ENCODE measurements around the gene NUDT16L1.

The NUDT16L1 gene

GRCh38 chr16:4696172-4696904 lies 3.0 kb downstream of the NUDT16L1 start:
- DNase-seq: no peak

GRCh38 chr16:4696905-4697847 lies 3.8 kb downstream of the NUDT16L1 start:
- no peak for DNase-seq

GRCh38 chr16:4697848-4698291 lies 4.5 kb downstream of the NUDT16L1 start:
- no peak for DNase-seq

GRCh38 chr16:4698321-4699045 lies 5.1 kb downstream of the NUDT16L1 start:
- DNase-seq: no peak

- DNase-seq: no peak
Observed at GRCh38 chr16:4699046-4699556, 5.7 kb downstream of the NUDT16L1 start.

GRCh38 chr16:4700380-4700996 lies 7.1 kb downstream of the NUDT16L1 start:
- DNase-seq: no peak

GRCh38 chr16:4700997-4701743 lies 7.8 kb downstream of the NUDT16L1 start:
- DNase-seq: no peak

GRCh38 chr16:4701791-4702465 lies 8.6 kb downstream of the NUDT16L1 start:
- no peak for DNase-seq

- DNase-seq: no peak
Observed at GRCh38 chr16:4702466-4702808, 9.1 kb downstream of the NUDT16L1 start.

GRCh38 chr16:4703906-4704305 lies 10.5 kb downstream of the NUDT16L1 start:
- no peak for DNase-seq

GRCh38 chr16:4704491-4704890 lies 11.1 kb downstream of the NUDT16L1 start:
- no peak for DNase-seq

GRCh38 chr16:4704913-4705312 lies 11.6 kb downstream of the NUDT16L1 start:
- DNase-seq: no peak

- no peak for DNase-seq
Observed at GRCh38 chr16:4706871-4707270, 13.5 kb downstream of the NUDT16L1 start.

GRCh38 chr16:4709481-4709880 lies 16.1 kb downstream of the NUDT16L1 start:
- DNase-seq: no peak

- DNase-seq: no peak
Observed at GRCh38 chr16:4713663-4714501, 20.5 kb downstream of the NUDT16L1 start.

GRCh38 chr16:4714996-4715395 lies 21.6 kb downstream of the NUDT16L1 start:
- no peak for DNase-seq

GRCh38 chr16:4718466-4718865 lies 25.1 kb downstream of the NUDT16L1 start:
- no peak for DNase-seq

GRCh38 chr16:4723071-4723767 lies 29.9 kb downstream of the NUDT16L1 start:
- DNase-seq: no peak

- no peak for DNase-seq
Observed at GRCh38 chr16:4724661-4725270, 31.4 kb downstream of the NUDT16L1 start.
